ENCODE data around the gene GATA6. TPM values are rescaled to one million over a fixed set of nuclear protein-coding genes. Genes with fewer than 3 reads are reported as not detected.
"Not testable (repeated sequence)": the region's sequence is repeated elsewhere in the genome, so short reads cannot be mapped to it uniquely, and the experiment has no call there.

Gene GATA6
- total RNA-seq, 1 experiment from 2014 or later, result 0.69 TPM

- H3K4me3 ChIP-seq, result no peak overlapping the region
- H3K36me3 ChIP-seq, result no peaks in the 10 kb centered on the region
- no peak overlapping the region for H3K27ac ChIP-seq
- H3K27me3 ChIP-seq, result no peaks in the 10 kb centered on the region
- H3K9me3 ChIP-seq (replicated peaks), result no peaks in the 10 kb centered on the region
- no peak for DNase-seq
- no peaks in the 10 kb centered on the region for H3K4me1 ChIP-seq
These were observed 33.6 kb downstream of the GATA6 start for GRCh38 chr18:22203035-22203434.

- H3K36me3 ChIP-seq, result no peaks in the 10 kb centered on the region
- no peak overlapping the region for H3K4me3 ChIP-seq
- no peak overlapping the region for H3K27ac ChIP-seq
- H3K27me3 ChIP-seq, result no peaks in the 10 kb centered on the region
- DNase-seq, result no peak
- no peaks in the 10 kb centered on the region for H3K4me1 ChIP-seq
- no peaks in the 10 kb centered on the region for H3K9me3 ChIP-seq (replicated peaks)
These were observed 34.3 kb downstream of the GATA6 start for GRCh38 chr18:22203536-22204213.

GRCh38 chr18:22204214-22204536, 34.8 kb downstream of the GATA6 start:
- no peak overlapping the region for H3K4me3 ChIP-seq
- H3K36me3 ChIP-seq, result no peaks in the 10 kb centered on the region

GRCh38 chr18:22204996-22205395, 35.6 kb downstream of the GATA6 start:
- no peak for DNase-seq
- no peaks in the 10 kb centered on the region for H3K27me3 ChIP-seq
- no peaks in the 10 kb centered on the region for H3K4me1 ChIP-seq
- no peaks in the 10 kb centered on the region for H3K36me3 ChIP-seq
- no peak overlapping the region for H3K27ac ChIP-seq
- no peak overlapping the region for H3K4me3 ChIP-seq
- H3K9me3 ChIP-seq (replicated peaks), result no peaks in the 10 kb centered on the region

More at GRCh38 chr18:22204214-22204536, 34.8 kb downstream of the GATA6 start:
- H3K27me3 ChIP-seq, result no peaks in the 10 kb centered on the region
- H3K27ac ChIP-seq, result no peak overlapping the region
- DNase-seq, result no peak
- no peaks in the 10 kb centered on the region for H3K9me3 ChIP-seq (replicated peaks)
- H3K4me1 ChIP-seq, result no peaks in the 10 kb centered on the region

- no peaks in the 10 kb centered on the region for H3K9me3 ChIP-seq (replicated peaks)
- H3K27me3 ChIP-seq, result no peaks in the 10 kb centered on the region
- no peaks in the 10 kb centered on the region for H3K36me3 ChIP-seq
- no peak for DNase-seq
- no peak overlapping the region for H3K27ac ChIP-seq
- H3K4me3 ChIP-seq, result no peak overlapping the region
- H3K4me1 ChIP-seq, result no peaks in the 10 kb centered on the region
These were observed 37.8 kb downstream of the GATA6 start for GRCh38 chr18:22207021-22207758.

GRCh38 chr18:22210311-22210754, 40.9 kb downstream of the GATA6 start:
- Histone ChIP-seq H3K9me3 (replicated peaks) (no peaks in the 10 kb centered on the region), H3K4me1 (no peaks in the 10 kb centered on the region), H3K36me3 (no peaks in the 10 kb centered on the region), H3K4me3 (no peak overlapping the region), H3K27me3 (no peaks in the 10 kb centered on the region), H3K27ac (no peak overlapping the region)
- no peak for DNase-seq

GRCh38 chr18:22211657-22212056, 42.3 kb downstream of the GATA6 start:
- no peak for DNase-seq
- no peaks in the 10 kb centered on the region for H3K4me1 ChIP-seq
- H3K36me3 ChIP-seq, result no peaks in the 10 kb centered on the region
- no peaks in the 10 kb centered on the region for H3K27me3 ChIP-seq
- H3K4me3 ChIP-seq, result no peak overlapping the region
- H3K9me3 ChIP-seq (replicated peaks), result no peaks in the 10 kb centered on the region
- no peak overlapping the region for H3K27ac ChIP-seq

GRCh38 chr18:22213333-22213973, 44.1 kb downstream of the GATA6 start:
- H3K4me1 ChIP-seq, result no peaks in the 10 kb centered on the region
- no peaks in the 10 kb centered on the region for H3K36me3 ChIP-seq
- peak; percentile 1 to 6 for DNase-seq
- no peaks in the 10 kb centered on the region for H3K9me3 ChIP-seq (replicated peaks)
- H3K4me3 ChIP-seq, result no peak overlapping the region
- H3K27ac ChIP-seq, result no peak overlapping the region
- H3K27me3 ChIP-seq, result no peaks in the 10 kb centered on the region

GRCh38 chr18:22214731-22215528, 45.5 kb downstream of the GATA6 start:
- H3K36me3 ChIP-seq, result no peaks in the 10 kb centered on the region
- H3K9me3 ChIP-seq (replicated peaks), result no peaks in the 10 kb centered on the region
- no peaks in the 10 kb centered on the region for H3K4me1 ChIP-seq
- no peak for DNase-seq
- H3K27ac ChIP-seq, result no peak overlapping the region
- no peaks in the 10 kb centered on the region for H3K27me3 ChIP-seq
- H3K4me3 ChIP-seq, result no peak overlapping the region

GRCh38 chr18:22218835-22219234, 49.4 kb downstream of the GATA6 start:
- Histone ChIP-seq H3K36me3 (no peaks in the 10 kb centered on the region), H3K9me3 (replicated peaks) (no peaks in the 10 kb centered on the region), H3K4me1 (no peaks in the 10 kb centered on the region), H3K27ac (no peak overlapping the region), H3K27me3 (no peaks in the 10 kb centered on the region), H3K4me3 (no peak overlapping the region)
- no peak for DNase-seq

GRCh38 chr18:22219568-22220355, 50.4 kb downstream of the GATA6 start:
- Histone ChIP-seq H3K4me3 (no peak overlapping the region), H3K36me3 (no peaks in the 10 kb centered on the region), H3K9me3 (replicated peaks) (no peaks in the 10 kb centered on the region), H3K27ac (no peak overlapping the region), H3K4me1 (no peaks in the 10 kb centered on the region), H3K27me3 (no peaks in the 10 kb centered on the region)
- DNase-seq, result no peak

GRCh38 chr18:22220585-22220984, 51.2 kb downstream of the GATA6 start:
- not testable (repeated sequence) for H3K9me3 ChIP-seq (replicated peaks); DNase-seq; H3K27ac ChIP-seq; H3K4me3 ChIP-seq; H3K4me1 ChIP-seq; H3K27me3 ChIP-seq; H3K36me3 ChIP-seq

GRCh38 chr18:22221350-22221749, 52.0 kb downstream of the GATA6 start:
- H3K27ac ChIP-seq, result no peak overlapping the region
- H3K4me3 ChIP-seq, result no peak overlapping the region
- no peak for DNase-seq
- no peaks in the 10 kb centered on the region for H3K4me1 ChIP-seq
- H3K36me3 ChIP-seq, result no peaks in the 10 kb centered on the region
- H3K9me3 ChIP-seq (replicated peaks), result no peaks in the 10 kb centered on the region
- no peaks in the 10 kb centered on the region for H3K27me3 ChIP-seq

- DNase-seq, result peak; percentile 13 to 22
- Histone ChIP-seq H3K27ac (no peak overlapping the region), H3K4me1 (no peaks in the 10 kb centered on the region), H3K36me3 (no peaks in the 10 kb centered on the region), H3K9me3 (replicated peaks) (no peaks in the 10 kb centered on the region), H3K27me3 (no peaks in the 10 kb centered on the region), H3K4me3 (no peak overlapping the region)
These were observed 54.0 kb downstream of the GATA6 start for GRCh38 chr18:22223254-22223964.

Measured in SJCRH30 (cell line).